HG02884 (cell line): ENCODE measurements around the gene G6PC2.

Experiments
- ATAC-seq: cut with Tn5 transposase; IDR thresholded peaks from one replicate; pipeline ENCODE4 v1.9.1; 2021; ENCODE audit warnings: mild to moderate bottlenecking, moderate library complexity; ENCODE audit not compliant: unreplicated experiment

G6PC2 gene

DNA sequence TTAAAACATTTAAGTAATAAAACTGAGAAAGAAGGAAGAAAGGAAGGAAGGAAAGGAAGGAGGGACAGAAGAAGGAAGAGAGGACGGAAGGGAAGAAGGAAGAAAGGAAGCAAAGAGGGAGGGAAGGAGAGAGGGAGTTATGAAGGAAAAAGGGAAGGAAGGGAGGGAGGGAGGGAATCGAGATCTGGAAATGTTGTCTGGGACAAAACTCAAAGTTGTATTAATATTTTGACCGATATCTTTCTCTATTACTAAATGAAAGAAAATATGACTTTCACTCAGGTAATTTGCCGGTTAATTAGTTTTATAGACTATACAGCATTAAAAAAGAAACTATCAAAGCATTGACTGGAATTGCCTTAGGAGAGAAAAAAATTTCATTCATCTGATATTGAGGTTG lies 44.4 kb downstream of the G6PC2 start:
- ATAC-seq, result no peak

DNA sequence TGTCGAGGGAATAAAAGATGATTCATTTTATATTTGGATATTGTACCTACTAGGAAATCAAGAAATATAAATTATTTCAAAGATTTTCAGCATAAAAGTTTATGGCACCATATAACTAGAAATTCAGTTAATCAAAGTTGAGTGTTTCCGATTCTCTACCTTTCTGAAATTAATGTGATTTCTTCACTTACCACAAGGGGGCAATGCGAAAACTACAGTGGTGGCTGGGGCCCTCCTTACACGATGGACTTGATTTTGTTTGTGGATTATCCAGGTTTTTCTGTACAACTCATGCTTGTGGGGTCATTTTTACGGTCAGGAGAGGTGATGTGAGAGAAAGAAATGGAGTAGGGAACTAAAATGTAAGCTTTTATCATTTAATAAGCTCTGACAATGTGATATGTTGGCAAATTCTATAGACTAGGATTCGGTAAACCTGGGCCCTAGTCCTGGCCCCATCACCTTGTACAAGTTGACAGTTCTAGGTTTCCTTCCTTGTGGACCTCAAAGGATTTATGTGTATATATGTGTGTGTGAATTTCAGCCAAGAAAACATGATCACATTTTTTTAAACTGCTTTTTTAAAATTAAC lies 47.6 kb downstream of the G6PC2 start:
- ATAC-seq, result no peak

DNA sequence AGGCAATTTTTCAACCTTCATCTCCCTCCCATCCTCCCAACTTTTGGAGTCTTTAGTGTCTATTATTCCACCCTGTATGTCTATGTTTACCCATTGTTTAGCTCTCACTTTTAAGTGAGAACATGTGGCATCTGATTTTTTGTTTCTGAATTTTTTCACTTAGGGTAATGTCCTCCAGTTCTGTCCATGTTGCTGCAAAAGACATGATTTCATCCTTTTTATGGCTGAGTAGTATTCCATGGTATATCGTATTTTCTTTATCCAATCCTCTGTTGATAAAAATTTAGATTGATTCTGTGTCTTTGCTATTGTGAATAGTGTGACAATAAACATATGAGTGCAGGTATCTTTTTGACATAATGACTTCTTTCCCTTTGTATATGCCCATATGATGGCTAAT lies 48.2 kb downstream of the G6PC2 start:
- ATAC-seq, result no peak

DNA sequence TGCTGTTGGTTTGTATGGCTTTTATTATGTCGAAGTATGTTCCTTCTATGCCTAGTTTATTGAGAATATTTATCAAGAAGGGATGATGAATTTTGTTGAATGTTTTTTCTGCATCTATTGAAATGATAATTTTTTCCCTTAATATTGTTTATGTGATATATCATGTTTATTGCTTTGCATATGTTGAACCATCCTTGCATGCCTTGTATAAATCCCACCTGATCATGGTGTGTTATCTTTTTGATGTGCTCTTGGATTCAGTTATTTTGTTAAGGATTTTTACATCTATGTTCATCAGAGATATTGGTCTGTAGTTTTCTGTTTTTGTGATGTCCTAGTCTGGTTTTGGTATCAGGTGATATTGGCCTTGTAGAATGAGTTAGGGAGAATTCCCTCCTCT lies 50.8 kb downstream of the G6PC2 start:
- ATAC-seq, result no peak

DNA sequence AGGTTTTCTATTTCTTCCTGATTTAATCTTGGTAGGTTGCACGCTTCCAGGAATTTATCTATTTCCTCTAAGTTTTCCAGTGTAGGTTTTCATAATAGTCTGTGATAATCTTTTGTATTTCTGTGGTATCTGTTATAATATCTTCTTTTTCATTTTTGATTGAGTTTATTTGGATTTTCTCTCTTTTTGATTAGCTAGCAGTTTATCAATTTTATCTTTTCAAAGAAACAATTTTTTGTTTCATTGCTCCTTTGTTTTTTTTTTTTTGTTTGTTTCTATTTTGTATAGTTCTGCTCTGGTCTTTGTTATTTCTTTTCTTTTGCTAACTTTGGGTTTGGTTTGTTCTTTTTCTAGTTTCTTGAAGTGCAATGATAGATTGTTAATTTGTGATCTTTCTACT lies 51.3 kb downstream of the G6PC2 start:
- ATAC-seq, result no peak

DNA sequence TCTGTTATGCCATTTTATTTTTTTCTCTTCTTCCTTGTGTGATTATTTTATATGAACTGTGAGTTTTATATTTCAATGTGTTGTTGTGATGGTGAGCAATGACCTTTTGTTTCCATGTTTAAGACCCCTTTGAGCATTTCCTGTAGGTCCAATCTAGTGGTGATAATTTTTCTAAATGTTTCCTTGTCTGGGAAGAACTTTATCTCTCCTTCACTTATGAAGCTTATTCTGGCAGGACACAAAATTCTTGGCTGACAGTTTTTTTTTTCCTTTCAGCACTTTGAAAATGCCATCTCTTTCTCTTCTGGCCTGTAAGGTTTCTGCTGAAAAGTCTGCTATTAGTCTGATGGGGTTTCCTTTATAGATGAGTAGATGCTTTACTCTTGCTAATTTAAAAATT lies 53.2 kb downstream of the G6PC2 start:
- no peak for ATAC-seq

DNA sequence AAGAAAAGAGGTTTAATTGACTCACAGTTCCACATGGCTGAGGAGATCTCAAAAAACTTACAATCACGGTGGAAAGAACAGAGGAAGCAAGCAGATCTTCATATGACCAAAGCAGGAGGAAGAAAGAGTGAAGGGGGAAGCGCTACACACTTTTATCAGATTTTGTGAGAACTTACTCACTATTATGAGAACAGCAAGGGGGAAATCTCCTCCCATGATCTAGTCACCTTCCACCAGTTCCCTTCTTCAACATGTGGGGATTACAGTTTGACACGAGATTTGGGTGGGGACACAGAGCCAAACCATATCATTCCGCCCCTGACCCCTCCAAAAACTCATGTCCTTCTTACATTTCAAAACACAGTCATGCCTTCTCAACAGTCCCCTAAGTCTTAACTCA lies 54.2 kb downstream of the G6PC2 start:
- ATAC-seq, result no peak

DNA sequence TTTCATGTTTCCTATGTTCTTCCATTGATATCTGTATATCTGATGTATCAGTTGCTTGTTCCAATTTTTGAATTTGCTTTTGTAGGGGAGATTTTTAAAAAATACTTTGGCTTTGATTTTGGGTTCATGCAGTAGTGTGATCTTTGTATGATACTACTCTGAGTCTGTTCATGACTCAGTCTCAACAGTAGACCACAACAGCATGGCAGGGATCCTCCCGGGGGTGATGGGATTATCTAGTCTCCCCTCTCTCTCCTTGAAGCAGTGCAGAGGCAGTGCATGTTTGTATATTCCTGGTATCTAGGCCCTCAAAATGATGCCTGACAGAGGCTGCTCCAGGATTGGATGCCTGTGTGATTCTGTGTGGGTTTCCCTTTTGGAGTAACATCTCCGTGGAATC lies 55.3 kb downstream of the G6PC2 start:
- no peak for ATAC-seq
